ENCODE data around the gene HAUS8.
"Not testable (repeated sequence)": the region's sequence is repeated elsewhere in the genome, so short reads cannot be mapped to it uniquely, and the experiment has no call there.

Gene HAUS8

DNA sequence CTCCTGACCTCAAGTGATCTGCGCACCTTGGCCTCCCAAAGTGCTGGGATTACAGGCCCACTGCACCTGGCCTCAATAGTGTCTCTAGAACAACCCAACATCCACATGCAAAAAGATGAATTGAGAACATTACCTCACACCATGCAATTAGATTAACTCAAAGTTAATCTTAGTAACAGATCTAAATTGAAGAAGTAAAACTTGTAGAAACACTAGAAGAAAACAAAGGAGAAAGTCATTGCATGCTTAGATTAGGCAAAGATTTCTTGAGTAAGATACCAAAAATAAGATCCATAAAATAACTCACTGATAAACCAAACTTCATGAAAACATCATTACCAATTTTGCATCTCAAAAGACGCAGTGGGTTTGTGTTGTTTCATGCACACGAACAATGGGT is 51.4 kb downstream of the HAUS8 start:
- DNase-seq (ENCODE audit: insufficient read length, low spot score): no peak
- TF ChIP-seq, protein P1, sequence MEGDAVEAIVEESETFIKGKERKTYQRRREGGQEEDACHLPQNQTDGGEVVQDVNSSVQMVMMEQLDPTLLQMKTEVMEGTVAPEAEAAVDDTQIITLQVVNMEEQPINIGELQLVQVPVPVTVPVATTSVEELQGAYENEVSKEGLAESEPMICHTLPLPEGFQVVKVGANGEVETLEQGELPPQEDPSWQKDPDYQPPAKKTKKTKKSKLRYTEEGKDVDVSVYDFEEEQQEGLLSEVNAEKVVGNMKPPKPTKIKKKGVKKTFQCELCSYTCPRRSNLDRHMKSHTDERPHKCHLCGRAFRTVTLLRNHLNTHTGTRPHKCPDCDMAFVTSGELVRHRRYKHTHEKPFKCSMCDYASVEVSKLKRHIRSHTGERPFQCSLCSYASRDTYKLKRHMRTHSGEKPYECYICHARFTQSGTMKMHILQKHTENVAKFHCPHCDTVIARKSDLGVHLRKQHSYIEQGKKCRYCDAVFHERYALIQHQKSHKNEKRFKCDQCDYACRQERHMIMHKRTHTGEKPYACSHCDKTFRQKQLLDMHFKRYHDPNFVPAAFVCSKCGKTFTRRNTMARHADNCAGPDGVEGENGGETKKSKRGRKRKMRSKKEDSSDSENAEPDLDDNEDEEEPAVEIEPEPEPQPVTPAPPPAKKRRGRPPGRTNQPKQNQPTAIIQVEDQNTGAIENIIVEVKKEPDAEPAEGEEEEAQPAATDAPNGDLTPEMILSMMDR (IDR thresholded peaks at IDR 0.05; ENCODE audit: insufficient read depth, missing control alignments): no peak
- no peak for FAIRE-seq

GRCh38 chr19:17022738-17023137 is 52.5 kb downstream of the HAUS8 start:
- no peak for DNase-seq (ENCODE audit: insufficient read length, low spot score)
- FAIRE-seq: no peak

GRCh38 chr19:17021793-17022590 is 53.3 kb downstream of the HAUS8 start:
- TF ChIP-seq, protein P1 (IDR thresholded peaks at IDR 0.05; ENCODE audit: insufficient read depth, missing control alignments): no peak
- DNase-seq (ENCODE audit: insufficient read length, low spot score) (no peak), FAIRE-seq (no peak)

More at GRCh38 chr19:17022738-17023137, 52.5 kb downstream of the HAUS8 start:
- TF ChIP-seq, protein P1 (IDR thresholded peaks at IDR 0.05; ENCODE audit: insufficient read depth, missing control alignments): no peak

DNA sequence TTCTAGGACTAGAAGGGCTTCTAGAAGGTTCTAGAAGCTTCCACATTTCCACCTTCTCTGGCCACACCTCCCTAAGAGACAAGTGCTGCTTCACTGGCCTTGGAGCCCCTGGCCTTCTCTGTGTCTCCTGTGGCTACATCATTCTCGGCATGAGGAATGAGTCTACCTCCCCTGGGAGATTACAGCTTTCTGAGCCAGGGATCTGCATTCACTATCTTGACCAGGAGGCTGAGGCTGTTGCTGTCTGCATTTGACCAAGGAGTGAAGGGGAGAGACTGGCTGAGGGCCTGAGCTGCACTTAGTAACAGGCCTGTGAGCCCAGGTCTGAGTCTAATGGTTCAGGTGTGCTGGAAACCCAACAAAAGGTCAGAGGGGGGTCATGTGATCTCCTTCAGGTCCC is 53.9 kb downstream of the HAUS8 start:
- DNase-seq (ENCODE audit: insufficient read length, low spot score): no peak
- TF ChIP-seq, protein P1 (IDR thresholded peaks at IDR 0.05; ENCODE audit: insufficient read depth, missing control alignments): no peak
- FAIRE-seq: no peak

DNA sequence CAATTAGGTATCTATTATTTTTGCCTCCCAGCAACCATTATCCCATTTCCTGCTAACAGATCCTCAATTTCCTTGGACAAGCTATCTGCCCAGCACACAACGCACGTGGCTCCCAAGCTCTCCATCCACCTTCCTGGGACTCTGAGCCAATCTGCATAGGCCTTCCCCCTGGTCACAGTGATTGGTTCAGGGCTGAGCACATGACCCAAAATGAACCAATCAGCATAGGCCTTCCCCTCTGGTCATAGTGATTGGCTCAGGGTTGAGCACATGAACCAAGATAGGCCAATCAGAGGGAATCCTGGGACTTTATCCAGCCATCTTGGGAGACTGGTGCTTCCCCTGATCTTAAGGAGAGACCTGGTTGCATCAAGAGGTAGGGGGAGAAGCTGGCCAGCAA is 54.4 kb downstream of the HAUS8 start:
- no peak for DNase-seq (ENCODE audit: insufficient read length, low spot score)
- TF ChIP-seq, protein P1 (IDR thresholded peaks at IDR 0.05; ENCODE audit: insufficient read depth, missing control alignments): no peak
- no peak for FAIRE-seq

DNA sequence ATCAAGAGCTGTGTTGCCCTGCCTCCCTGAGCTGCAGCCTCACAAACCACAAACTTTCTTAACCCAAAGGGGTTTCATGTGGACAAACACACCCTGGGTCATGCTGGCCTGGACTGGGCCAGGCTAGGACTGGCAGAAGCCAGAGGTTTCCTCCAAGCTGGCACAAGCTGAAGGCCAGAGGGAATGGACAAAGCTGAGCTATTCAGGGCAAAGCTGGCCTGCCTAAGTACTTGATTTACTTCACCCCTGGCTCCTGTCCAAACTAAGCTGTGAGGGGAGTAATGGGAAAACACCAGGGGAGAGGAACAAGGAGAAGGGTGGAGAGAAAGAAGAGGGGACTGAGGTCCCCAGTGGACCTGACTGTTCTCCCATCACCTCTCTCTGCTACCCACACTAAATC is 54.9 kb downstream of the HAUS8 start:
- DNase-seq (ENCODE audit: insufficient read length, low spot score) (no peak), FAIRE-seq (no peak)
- TF ChIP-seq, protein P1 (IDR thresholded peaks at IDR 0.05; ENCODE audit: insufficient read depth, missing control alignments): no peak

GRCh38 chr19:17014212-17014861 is 60.9 kb downstream of the HAUS8 start:
- not testable (repeated sequence) for DNase-seq (ENCODE audit: insufficient read length, low spot score); FAIRE-seq

Measured in D721Med (cell line).